HG03025 (cell line): ENCODE data around the gene IFITM5.
"Not testable (repeated sequence)": the region's sequence is repeated elsewhere in the genome, so short reads cannot be mapped to it uniquely, and the experiment has no call there.

ENCODE experiments used
- ATAC-seq: cut with Tn5 transposase; IDR thresholded peaks from one replicate; pipeline ENCODE4 v1.9.1; 2021; ENCODE audit warnings: mild to moderate bottlenecking, moderate library complexity; ENCODE audit not compliant: unreplicated experiment, low FRiP score

Gene IFITM5

GRCh38 chr11:299081-299891, at the start of gene IFITM5:
IFITM5 (minus strand) TSS chr11:299526; CDS start chr11:299490, 36 bp downstream.
- no peak for ATAC-seq

DNA sequence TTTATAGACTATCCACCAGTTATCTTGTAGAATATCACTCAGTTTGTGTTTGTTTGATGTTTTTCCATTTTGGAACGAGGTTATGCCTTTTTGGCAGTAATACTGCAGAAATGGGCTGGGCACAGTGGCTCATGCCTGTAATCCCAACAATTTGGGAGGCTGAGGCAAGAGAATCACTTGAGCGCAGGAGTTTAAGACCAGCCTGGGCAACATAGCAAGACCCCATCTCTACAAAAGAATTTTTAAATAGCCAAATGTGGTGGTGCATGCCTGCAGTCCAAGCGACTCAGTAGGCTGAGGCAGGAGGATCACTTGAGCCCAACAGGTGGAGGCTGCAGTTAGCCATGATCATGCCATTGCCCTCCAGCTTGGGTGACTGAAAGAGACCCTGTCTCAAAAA, 47.2 kb upstream of the IFITM5 start:
- no peak for ATAC-seq

GRCh38 chr11:344836-345578, 45.7 kb upstream of the IFITM5 start:
- ATAC-seq: no peak

- no peak for ATAC-seq
Measured at GRCh38 chr11:342328-342727, 43.0 kb upstream of the IFITM5 start.

DNA sequence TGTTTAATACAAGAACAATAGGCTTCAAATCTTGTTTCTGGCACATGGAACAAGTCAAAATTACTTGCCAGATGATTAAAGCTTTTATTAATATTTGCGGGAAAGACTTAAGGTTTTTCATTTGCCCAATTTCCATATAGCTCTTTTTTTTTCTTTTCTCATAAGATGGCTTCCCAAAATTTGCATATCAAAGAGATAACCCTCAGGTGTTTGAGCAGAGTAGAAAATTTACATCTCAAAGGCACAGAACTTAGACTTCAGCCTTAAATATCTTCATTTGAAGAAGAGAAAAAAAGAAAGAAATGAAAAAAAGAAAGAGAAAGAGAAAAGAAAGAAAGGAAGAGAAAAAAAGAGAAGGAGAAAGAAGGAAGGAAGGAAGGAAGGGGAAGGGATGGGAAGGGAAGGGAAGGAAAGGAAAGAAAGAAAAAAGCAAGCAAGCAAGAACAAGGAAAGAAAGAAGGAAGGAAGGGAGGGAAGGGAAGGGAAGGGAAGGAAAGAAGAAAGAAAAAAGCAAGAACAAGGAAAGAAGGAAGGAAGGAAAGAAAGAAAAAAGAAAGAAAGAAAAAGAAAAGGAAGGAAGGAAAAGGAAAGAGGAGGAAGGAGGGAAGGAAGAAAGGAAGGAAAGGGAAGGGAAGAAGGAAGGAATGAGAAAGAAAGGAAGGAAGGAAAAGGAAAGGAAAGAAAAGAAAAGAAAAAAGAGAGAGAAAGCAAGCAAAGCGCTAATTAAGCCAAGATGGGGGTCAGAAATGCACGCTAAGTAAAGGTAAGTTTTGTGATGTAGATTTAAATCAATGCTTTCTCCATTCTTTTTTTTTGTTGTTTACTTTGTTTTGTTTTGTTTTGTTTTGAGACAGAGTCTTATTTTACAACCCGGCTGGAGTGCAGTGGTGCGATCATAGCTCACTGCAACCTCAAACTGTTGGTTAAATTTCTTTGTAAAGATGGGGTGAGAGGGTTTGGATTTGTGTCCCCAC, 41.5 kb upstream of the IFITM5 start:
- ATAC-seq: no peak

GRCh38 chr11:339963-340362, 40.6 kb upstream of the IFITM5 start:
- no peak for ATAC-seq

GRCh38 chr11:337711-338110, 38.4 kb upstream of the IFITM5 start:
- ATAC-seq: no peak

DNA sequence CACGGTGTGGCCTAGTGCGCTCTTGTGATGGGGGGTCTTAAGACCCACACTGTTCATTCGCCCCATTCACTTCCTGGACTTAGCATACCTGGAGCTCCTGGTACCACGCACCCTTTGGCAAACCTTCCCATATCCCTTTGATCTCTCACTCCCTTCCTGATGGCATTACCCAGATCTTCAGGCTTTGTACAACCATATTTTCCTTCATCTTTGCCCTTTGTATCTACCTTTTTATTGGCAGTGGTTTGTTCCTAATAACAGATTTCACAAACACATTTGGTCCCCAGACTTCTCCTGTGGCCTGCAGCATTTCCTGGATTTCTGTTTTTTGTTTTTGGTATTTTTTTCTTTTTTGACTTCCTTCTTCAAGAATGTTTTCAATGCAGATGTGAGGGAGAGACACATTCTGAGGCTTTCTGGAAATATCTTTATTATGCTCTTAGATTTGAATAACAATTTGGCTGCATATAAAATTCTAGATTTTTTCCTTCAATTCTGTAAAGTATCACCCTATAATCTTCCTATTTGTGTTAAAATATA, 37.4 kb upstream of the IFITM5 start:
- no peak for ATAC-seq

DNA sequence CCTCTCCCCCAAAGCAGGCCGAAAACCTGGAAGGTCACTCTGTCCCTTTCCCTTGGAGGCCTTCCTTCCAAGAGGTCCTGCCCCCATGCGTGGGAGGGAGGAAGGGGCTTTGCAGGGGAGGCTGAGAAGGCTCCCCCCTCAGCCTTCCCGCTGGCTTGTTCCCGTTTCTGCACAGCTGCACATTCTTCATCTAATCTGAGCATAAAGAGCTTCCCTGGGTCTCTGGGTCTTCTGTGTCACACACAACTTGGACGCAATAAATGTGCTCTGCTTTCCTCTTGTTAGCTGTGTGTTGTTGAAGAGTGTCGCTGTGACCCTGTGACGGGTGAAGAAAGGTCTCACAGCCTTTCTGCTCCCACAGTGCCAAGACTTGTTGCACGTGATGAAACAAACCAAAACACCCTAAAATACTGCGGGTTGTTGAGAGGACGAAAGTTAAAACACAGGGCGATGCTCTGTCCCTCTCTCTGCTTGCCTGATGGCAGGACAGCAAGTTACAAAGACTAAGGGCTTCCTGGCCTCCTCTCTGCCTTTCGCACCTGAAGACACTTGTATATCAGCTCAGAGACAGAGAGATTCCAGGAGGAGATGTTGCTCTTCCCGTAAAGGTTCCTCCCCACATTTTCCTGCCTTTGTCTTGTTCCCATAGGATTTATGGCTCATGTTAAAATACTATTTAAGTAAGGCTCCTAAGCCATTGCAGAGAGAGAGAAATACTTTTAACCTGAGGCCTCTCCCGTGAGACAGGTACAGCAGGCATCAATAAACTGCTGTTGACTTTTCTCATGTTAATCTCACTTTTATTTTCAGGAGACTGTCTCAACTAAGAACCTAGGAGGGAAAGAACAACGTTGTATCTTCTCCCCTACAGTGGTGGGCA, 36.7 kb upstream of the IFITM5 start:
- ATAC-seq: no peak

DNA sequence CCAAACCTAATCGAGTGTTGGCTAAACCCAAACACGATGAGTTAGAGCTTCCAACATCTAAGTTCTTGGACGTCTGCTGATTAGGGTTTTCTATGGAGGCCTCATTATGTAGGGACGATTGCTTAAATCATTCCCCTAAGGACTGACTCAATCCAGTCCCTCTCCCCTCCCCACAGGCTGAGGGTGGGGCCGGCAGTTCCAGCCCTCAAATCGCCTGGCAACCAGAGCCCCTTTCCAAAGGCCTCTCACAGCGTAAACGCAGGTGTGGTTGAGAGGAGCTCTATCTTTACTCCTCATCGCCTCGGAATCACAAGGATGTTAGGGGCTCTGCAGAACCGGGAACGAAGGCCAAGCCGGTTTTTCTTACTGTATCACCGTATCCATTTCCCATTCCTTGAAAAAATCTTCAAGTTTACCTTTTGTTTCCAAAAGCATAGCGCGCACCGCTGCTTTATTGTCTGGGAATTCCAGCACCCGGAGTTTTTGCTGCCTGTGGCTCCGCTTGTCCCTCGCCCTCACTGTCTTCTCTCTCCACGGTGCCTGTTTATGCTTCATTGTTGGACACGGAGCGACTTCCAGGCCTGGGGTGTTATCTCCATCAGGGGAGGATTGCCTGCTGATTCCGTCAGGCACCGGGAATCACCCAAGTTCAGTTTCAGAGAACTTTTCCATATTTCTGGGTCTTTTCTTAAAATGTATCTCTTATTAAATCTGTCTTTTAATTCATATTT, 35.1 kb upstream of the IFITM5 start:
- ATAC-seq: no peak

GRCh38 chr11:333616-334263, 34.4 kb upstream of the IFITM5 start:
- ATAC-seq: not testable (repeated sequence)

DNA sequence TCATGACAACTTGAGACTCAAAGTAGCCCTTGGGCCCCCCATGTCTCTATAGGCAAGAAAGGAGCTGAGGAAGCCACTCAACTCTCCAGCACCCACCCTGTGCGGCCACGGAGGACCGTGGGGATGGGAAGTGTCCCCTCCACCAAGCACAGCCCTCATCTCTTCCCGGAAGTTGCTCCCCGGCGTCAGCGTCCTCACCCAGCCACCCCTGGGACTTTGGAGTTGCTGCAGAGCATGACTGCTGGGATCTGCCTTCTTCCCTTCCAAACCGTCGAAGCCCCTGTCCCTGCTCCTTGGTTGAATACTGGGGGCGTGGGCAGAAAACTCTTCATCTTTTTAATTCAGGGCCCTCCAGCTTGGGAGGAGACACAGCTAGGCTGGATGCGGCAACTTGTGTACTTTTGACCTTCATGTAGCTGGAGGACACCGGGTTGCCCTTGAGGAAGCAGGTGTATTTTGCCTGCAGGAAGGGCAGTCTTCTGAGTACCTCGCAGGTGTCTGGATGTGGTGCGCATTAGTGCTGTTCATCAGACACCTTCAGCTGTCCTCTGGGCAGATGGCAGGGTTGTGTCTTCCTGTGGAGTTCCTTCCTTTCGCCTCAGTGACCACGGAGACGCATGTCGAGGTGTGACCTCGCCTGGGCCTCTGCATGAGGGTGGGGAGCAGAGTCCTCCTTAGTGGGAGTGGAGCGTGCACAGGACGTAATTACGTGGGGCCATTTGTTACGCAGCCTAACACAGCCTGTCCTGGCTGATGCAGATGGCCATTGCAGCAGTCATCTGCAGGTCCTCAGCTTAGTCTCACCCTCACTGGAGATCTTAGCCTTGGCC, 33.5 kb upstream of the IFITM5 start:
- no peak for ATAC-seq

- no peak for ATAC-seq
Measured at GRCh38 chr11:331358-332060, 32.2 kb upstream of the IFITM5 start.

GRCh38 chr11:330694-331357, 31.5 kb upstream of the IFITM5 start:
- ATAC-seq: no peak

DNA sequence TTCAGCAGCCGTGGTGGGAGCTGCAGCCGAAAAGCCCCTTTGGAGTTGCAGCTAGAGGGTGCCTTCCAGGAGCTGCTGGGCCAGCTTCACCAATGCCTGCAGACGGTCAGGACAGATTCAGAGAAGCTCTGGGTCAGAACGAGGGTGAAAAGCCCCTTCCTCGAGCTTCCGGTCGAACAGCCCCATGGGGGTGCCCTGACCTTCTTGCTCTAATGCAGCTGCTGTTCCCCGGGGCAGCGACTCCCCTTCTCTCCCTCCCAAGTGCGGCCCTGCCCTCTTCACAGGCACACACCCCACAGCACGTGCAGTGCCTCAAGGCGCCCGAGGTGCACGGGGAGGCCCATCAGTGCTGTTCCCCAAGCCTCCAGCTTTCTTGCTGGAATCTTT, 31.0 kb upstream of the IFITM5 start:
- no peak for ATAC-seq

DNA sequence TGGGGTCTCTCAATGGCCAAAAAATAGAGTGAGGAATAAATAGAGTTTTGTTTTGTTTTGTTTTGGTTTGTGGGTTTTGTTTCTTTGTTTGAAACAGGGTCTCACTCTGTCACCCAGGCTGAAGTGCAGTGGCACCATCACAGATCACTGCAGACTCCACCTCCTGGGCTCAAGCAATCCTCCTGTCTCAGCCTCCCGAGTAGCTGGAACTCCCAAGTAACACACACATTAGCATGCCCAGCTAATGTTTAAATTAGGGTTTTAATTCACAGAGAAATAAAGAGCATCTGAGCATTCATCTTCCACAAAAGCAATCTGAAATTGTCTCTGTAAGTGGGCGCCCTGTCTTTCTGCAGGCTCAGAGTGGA, 30.5 kb upstream of the IFITM5 start:
- no peak for ATAC-seq
